C4-2B (cell line): Measurements from ENCODE around the gene NAA80.

Experiments
- H3K27ac ChIP-seq: fragments of 450-650 bp; 2 replicates; pipeline ENCODE4 v1.5.1; 2017
- ZFX ChIP-seq: fragments of 450-650 bp; IDR thresholded peaks from 2 replicates; pipeline ENCODE4 v1.6.1; 2017
- TF ChIP-seq, protein P1 (sequence below): fragments of 450-650 bp; conservative IDR thresholded peaks from 2 replicates; pipeline ENCODE4 v1.5.1; 2017; ENCODE audit warnings: mild to moderate bottlenecking

Gene NAA80

DNA sequence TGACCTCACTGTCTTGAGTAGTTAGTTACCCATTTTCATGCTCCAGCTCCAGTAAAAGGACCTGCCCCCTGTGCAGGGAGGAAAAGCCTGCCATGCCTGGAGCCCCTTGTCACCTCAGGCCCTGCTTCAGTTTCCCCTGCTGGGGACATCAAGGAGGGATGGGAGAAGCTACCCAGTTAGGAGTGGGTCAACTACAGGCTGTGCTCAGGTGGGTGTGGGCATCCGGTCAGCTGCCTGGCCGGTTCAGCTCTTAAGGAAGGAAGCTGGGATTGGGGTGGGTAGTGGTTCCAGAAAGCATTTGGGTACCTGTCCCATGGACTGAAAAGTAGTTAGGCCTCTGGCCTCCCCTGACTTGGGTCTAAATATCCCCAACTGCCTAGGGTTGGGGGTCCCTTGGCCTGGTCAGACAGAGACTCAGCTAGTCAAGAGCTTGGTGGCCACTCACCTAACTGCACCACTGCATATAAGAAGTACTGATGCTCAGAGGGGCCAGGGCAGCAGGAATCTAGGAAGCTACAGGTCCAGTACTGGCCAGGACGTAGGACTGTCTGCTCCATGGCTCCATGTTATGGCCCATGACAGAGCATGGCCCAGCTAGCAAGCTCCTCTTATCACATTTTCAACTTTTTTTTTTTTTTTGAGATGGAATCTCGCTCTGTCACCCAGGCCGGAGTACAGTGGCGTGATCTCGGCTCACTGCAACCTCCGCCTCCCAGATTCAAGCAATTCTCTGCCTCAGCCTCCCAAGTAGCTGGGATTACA, 19.8 kb downstream of the NAA80 start:
- TF ChIP-seq, protein P1, sequence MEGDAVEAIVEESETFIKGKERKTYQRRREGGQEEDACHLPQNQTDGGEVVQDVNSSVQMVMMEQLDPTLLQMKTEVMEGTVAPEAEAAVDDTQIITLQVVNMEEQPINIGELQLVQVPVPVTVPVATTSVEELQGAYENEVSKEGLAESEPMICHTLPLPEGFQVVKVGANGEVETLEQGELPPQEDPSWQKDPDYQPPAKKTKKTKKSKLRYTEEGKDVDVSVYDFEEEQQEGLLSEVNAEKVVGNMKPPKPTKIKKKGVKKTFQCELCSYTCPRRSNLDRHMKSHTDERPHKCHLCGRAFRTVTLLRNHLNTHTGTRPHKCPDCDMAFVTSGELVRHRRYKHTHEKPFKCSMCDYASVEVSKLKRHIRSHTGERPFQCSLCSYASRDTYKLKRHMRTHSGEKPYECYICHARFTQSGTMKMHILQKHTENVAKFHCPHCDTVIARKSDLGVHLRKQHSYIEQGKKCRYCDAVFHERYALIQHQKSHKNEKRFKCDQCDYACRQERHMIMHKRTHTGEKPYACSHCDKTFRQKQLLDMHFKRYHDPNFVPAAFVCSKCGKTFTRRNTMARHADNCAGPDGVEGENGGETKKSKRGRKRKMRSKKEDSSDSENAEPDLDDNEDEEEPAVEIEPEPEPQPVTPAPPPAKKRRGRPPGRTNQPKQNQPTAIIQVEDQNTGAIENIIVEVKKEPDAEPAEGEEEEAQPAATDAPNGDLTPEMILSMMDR = no peak
- TF ChIP-seq ZFX = no peak
- H3K27ac ChIP-seq = no peak overlapping the region

- TF ChIP-seq, protein P1 = no peak
- no peak for TF ChIP-seq ZFX
- no peak within 1 kb of the TSS for H3K27ac ChIP-seq
Observed at GRCh38 chr3:50278880-50279224, 20.4 kb downstream of the NAA80 start, which contains the start of gene LSMEM2. Gene LSMEM2, plus strand, starts transcription at chr3:50279087. Its CDS starts 27 bp downstream, at chr3:50279114.

DNA sequence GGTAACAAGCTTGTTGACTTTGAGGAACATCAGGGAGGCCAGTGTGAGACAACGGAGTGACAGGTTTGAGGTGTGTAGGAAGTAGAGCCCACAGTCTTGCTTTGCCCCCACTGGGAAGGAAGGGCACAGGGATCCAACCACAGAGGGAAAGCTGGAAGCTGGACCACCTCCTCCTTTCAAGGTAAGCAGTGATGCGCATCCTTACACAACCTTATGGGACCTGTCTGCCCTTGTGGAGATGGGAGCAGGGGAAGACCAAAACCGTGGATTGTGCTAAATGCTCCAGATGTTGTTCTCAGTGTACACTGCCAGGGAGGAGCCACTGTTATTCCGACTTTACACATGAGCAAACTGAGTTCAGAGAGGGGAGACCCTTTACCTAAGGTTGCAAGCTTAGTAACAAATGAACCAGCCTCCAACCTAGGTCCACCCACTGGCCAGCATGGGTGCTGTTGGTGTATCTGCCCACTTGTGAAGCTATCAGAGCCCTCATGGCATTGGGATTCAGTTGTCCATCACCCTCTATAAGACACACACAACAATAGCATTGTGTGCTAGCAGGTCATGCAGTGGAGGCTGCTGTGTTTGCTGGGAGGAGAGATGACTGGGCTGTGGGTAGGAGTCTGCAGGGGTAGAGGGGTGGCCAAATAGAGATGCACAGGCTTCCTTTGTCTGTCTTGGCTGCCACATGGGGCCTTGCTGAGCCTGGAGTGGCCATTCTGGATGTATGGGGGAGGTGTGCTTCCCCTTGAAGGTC, 20.9 kb downstream of the NAA80 start:
- TF ChIP-seq, protein P1 = no peak
- TF ChIP-seq ZFX = no peak
- H3K27ac ChIP-seq = no peak overlapping the region

- no peak overlapping the region for H3K27ac ChIP-seq
- TF ChIP-seq, protein P1 = no peak
- TF ChIP-seq ZFX = no peak
Observed at GRCh38 chr3:50276762-50277101, 22.5 kb downstream of the NAA80 start.

- TF ChIP-seq ZFX = no peak
- no peak overlapping the region for H3K27ac ChIP-seq
Observed at GRCh38 chr3:50275996-50276761, 23.0 kb downstream of the NAA80 start.

- TF ChIP-seq, protein P1 = no peak
- no peak for TF ChIP-seq ZFX
- no peak overlapping the region for H3K27ac ChIP-seq
Observed at GRCh38 chr3:50275141-50275995, 23.8 kb downstream of the NAA80 start.

GRCh38 chr3:50274371-50275104, 24.7 kb downstream of the NAA80 start:
- no peak for TF ChIP-seq ZFX
- TF ChIP-seq, protein P1 = peak; percentile 83
- no peak overlapping the region for H3K27ac ChIP-seq
